ENCODE measurements around the gene PAOX. TPM values are rescaled to one million over a fixed set of nuclear protein-coding genes. Genes with fewer than 3 reads are reported as not detected.
"Not testable (repeated sequence)": the region's sequence is repeated elsewhere in the genome, so short reads cannot be mapped to it uniquely, and the experiment has no call there.

Gene PAOX
- total RNA-seq, 2 donors from 2014 or later = 12.4 to 13.8 TPM

GRCh38 chr10:133375357-133376115 lies 3.5 kb upstream of the PAOX start:
- Mint-ChIP-seq H3K4me1 (ENCODE audit: low read depth) (peaks cover 10% of the 10 kb centered on the region), H3K4me3 (peak overlapping the region in 1 of 2 donors; percentile 52), H3K27ac (no peak overlapping the region), H3K9me3 (no peaks in the 10 kb centered on the region), H3K27me3 (ENCODE audit: low read depth) (no peaks in the 10 kb centered on the region), H3K36me3 (ENCODE audit: insufficient read depth in 2 of 2) (peaks cover 0 to 2% of the 10 kb centered on the region in 2 donors)
- ATAC-seq (replicated peaks in 1 of 2) (no peak), DNase-seq (no peak)

GRCh38 chr10:133376183-133376582 lies 2.9 kb upstream of the PAOX start:
- H3K27ac Mint-ChIP-seq; DNase-seq; H3K36me3 Mint-ChIP-seq (ENCODE audit: insufficient read depth in 2 of 2); ATAC-seq (replicated peaks in 1 of 2); H3K27me3 Mint-ChIP-seq (ENCODE audit: low read depth); H3K9me3 Mint-ChIP-seq; H3K4me1 Mint-ChIP-seq (ENCODE audit: low read depth): not testable (repeated sequence)
- peak overlapping the region in 1 of 2 donors; percentile 30 for H3K4me3 Mint-ChIP-seq

- peak overlapping the region; percentile 61 to 81 for H3K4me3 Mint-ChIP-seq
- H3K9me3 Mint-ChIP-seq = no peaks in the 10 kb centered on the region
- ATAC-seq (replicated peaks in 1 of 2) (no peak), DNase-seq (no peak)
- H3K27ac Mint-ChIP-seq = no peak overlapping the region
- peaks cover 0 to 2% of the 10 kb centered on the region in 2 donors for H3K36me3 Mint-ChIP-seq (ENCODE audit: insufficient read depth in 2 of 2)
- H3K27me3 Mint-ChIP-seq (ENCODE audit: low read depth) = no peaks in the 10 kb centered on the region
- peaks cover 6% of the 10 kb centered on the region for H3K4me1 Mint-ChIP-seq (ENCODE audit: low read depth)
These were observed 1.8 kb upstream of the PAOX start for GRCh38 chr10:133377025-133377817.

GRCh38 chr10:133377818-133378250 lies 1.2 kb upstream of the PAOX start:
- H3K4me1 Mint-ChIP-seq (ENCODE audit: low read depth) = peaks cover 6% of the 10 kb centered on the region
- H3K27me3 Mint-ChIP-seq (ENCODE audit: low read depth) = no peaks in the 10 kb centered on the region
- no peak for DNase-seq

GRCh38 chr10:133378251-133379096 lies 588 bp upstream of the PAOX start:
- Mint-ChIP-seq H3K27ac (no peak overlapping the region), H3K27me3 (ENCODE audit: low read depth) (no peaks in the 10 kb centered on the region)

More at GRCh38 chr10:133377818-133378250, 1.2 kb upstream of the PAOX start:
- peak overlapping the region; percentile 81 to 88 for H3K4me3 Mint-ChIP-seq
- H3K27ac Mint-ChIP-seq = no peak overlapping the region
- no peaks in the 10 kb centered on the region for H3K9me3 Mint-ChIP-seq
- no peak for ATAC-seq (replicated peaks in 1 of 2)
- H3K36me3 Mint-ChIP-seq (ENCODE audit: insufficient read depth in 2 of 2) = peaks cover 0 to 2% of the 10 kb centered on the region in 2 donors

GRCh38 chr10:133379801-133380666 lies 972 bp downstream of the PAOX start:
- no peak for ATAC-seq (replicated peaks in 1 of 2)
- Mint-ChIP-seq H3K27ac (no peak overlapping the region), H3K4me3 (peak overlapping the region; percentile 74 to 85), H3K27me3 (ENCODE audit: low read depth) (no peaks in the 10 kb centered on the region), H3K9me3 (no peaks in the 10 kb centered on the region), H3K36me3 (ENCODE audit: insufficient read depth in 2 of 2) (no peaks in the 10 kb centered on the region), H3K4me1 (ENCODE audit: low read depth) (no peaks in the 10 kb centered on the region)
- DNase-seq = no peak

More at GRCh38 chr10:133378251-133379096, 588 bp upstream of the PAOX start:
- Mint-ChIP-seq H3K4me1 (ENCODE audit: low read depth) (peaks cover 6% of the 10 kb centered on the region), H3K36me3 (ENCODE audit: insufficient read depth in 2 of 2) (no peaks in the 10 kb centered on the region), H3K9me3 (no peaks in the 10 kb centered on the region), H3K4me3 (peak overlapping the region; percentile 81 to 88)
- DNase-seq (peak; percentile 64 to 65), ATAC-seq (replicated peaks in 1 of 2) (peak; percentile 69 to 77)

- ATAC-seq (replicated peaks in 1 of 2) (no peak), DNase-seq (no peak)
- H3K36me3 Mint-ChIP-seq (ENCODE audit: insufficient read depth in 2 of 2) = no peaks in the 10 kb centered on the region
- no peak overlapping the region for H3K4me3 Mint-ChIP-seq
- H3K27ac Mint-ChIP-seq = no peak overlapping the region
- H3K27me3 Mint-ChIP-seq (ENCODE audit: low read depth) = no peaks in the 10 kb centered on the region
- no peaks in the 10 kb centered on the region for H3K9me3 Mint-ChIP-seq
- no peaks in the 10 kb centered on the region for H3K4me1 Mint-ChIP-seq (ENCODE audit: low read depth)
These were observed 2.0 kb downstream of the PAOX start for GRCh38 chr10:133381036-133381435.

GRCh38 chr10:133383551-133383950 lies 4.5 kb downstream of the PAOX start:
- no peak overlapping the region for H3K27ac Mint-ChIP-seq
- H3K36me3 Mint-ChIP-seq (ENCODE audit: insufficient read depth in 2 of 2) = no peaks in the 10 kb centered on the region
- no peaks in the 10 kb centered on the region for H3K27me3 Mint-ChIP-seq (ENCODE audit: low read depth)
- peaks cover 6% of the 10 kb centered on the region for H3K4me1 Mint-ChIP-seq (ENCODE audit: low read depth)
- H3K9me3 Mint-ChIP-seq = no peaks in the 10 kb centered on the region
- H3K4me3 Mint-ChIP-seq = no peak overlapping the region
- DNase-seq = no peak
- no peak for ATAC-seq (replicated peaks in 1 of 2)

GRCh38 chr10:133384071-133384470 lies 5.0 kb downstream of the PAOX start:
- no peak for ATAC-seq (replicated peaks in 1 of 2)
- Mint-ChIP-seq H3K4me3 (no peak overlapping the region), H3K4me1 (ENCODE audit: low read depth) (peaks cover 11% of the 10 kb centered on the region)

GRCh38 chr10:133385214-133385613 lies 6.2 kb downstream of the PAOX start:
- no peak for DNase-seq

More at GRCh38 chr10:133384071-133384470, 5.0 kb downstream of the PAOX start:
- no peaks in the 10 kb centered on the region for H3K9me3 Mint-ChIP-seq
- no peaks in the 10 kb centered on the region for H3K27me3 Mint-ChIP-seq (ENCODE audit: low read depth)
- no peaks in the 10 kb centered on the region for H3K36me3 Mint-ChIP-seq (ENCODE audit: insufficient read depth in 2 of 2)
- no peak overlapping the region for H3K27ac Mint-ChIP-seq
- DNase-seq = no peak

GRCh38 chr10:133386951-133387350 lies 7.9 kb downstream of the PAOX start:
- not testable (repeated sequence) for DNase-seq

More at GRCh38 chr10:133385214-133385613, 6.2 kb downstream of the PAOX start:
- no peaks in the 10 kb centered on the region for H3K9me3 Mint-ChIP-seq
- H3K36me3 Mint-ChIP-seq (ENCODE audit: insufficient read depth in 2 of 2) = no peaks in the 10 kb centered on the region
- ATAC-seq (replicated peaks in 1 of 2) = no peak
- H3K4me1 Mint-ChIP-seq (ENCODE audit: low read depth) = peaks cover 18% of the 10 kb centered on the region
- H3K4me3 Mint-ChIP-seq = no peak overlapping the region
- no peak overlapping the region for H3K27ac Mint-ChIP-seq
- no peaks in the 10 kb centered on the region for H3K27me3 Mint-ChIP-seq (ENCODE audit: low read depth)

More at GRCh38 chr10:133386951-133387350, 7.9 kb downstream of the PAOX start:
- not testable (repeated sequence) for H3K4me3 Mint-ChIP-seq; H3K27ac Mint-ChIP-seq; ATAC-seq (replicated peaks in 1 of 2); H3K9me3 Mint-ChIP-seq; H3K36me3 Mint-ChIP-seq (ENCODE audit: insufficient read depth in 2 of 2); H3K27me3 Mint-ChIP-seq (ENCODE audit: low read depth)
- H3K4me1 Mint-ChIP-seq (ENCODE audit: low read depth) = peaks cover 36% of the 10 kb centered on the region
